ENCODE measurements around the gene IER2. TPM values are rescaled to one million over a fixed set of nuclear protein-coding genes. Genes with fewer than 3 reads are reported as not detected.
"Not testable (repeated sequence)": the region's sequence is repeated elsewhere in the genome, so short reads cannot be mapped to it uniquely, and the experiment has no call there.

IER2 gene
- total and polyA plus RNA-seq, 12 donors: 19.2 to 54.6 (median 36.0) TPM

- no peak for DNase-seq
- intact Hi-C loops (cut with DNase I): no loop called here
- TF ChIP-seq CTCF (IDR thresholded peaks at IDR 0.05): no peak
- H3K27ac ChIP-seq: peak overlapping the region in 1 of 10 donors; percentile 100
- ATAC-seq: no peak
- no peaks in the 10 kb centered on the region for H3K9me3 ChIP-seq
- H3K27me3 ChIP-seq: no peaks in the 10 kb centered on the region
- peaks cover 0 to 37% (median 15%) of the 10 kb centered on the region in 9 donors for H3K4me1 ChIP-seq
- H3K4me3 ChIP-seq: no peak overlapping the region
- H3K36me3 ChIP-seq: peaks cover 5 to 44% (median 11%) of the 10 kb centered on the region in 9 donors
- 69 to 77% methylated on average over 16 of the region's 16 CpGs for WGBS, 2 donors
Observed at GRCh38 chr19:13146763-13147563, 3.2 kb upstream of the IER2 start.

DNA sequence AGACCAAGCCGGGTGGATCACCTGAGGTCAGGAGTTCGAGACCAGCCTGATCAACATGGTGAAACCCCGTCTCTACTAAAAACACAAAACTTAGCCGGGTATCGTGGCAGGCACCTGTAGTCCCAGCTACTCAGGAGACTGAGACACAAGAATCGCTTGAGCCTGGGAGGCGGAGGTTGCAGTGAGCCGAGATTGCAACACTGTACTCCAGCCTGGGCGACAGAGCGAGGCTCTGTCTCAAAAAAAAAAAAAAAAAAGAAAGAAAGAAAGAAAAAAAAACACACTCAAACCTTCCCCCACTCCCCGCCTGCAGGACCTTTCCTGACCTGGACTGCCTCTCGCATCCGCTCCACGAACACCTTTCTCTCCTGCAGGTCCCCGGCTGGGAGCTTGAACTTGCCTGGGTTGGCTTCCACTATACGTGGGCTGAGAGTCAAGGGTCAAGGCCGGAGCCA lies 1.0 kb upstream of the IER2 start:
- ATAC-seq; intact Hi-C loops (cut with DNase I); H3K27me3 ChIP-seq; H3K9me3 ChIP-seq; DNase-seq: not testable (repeated sequence)
- Histone ChIP-seq H3K4me3 (peak overlapping the region; percentile 64 to 100 (median 92)), H3K4me1 (peaks cover 0 to 26% (median 17%) of the 10 kb centered on the region in 9 donors), H3K27ac (peak overlapping the region in 9 of 10 donors; percentile 91 to 100 (median 98)), H3K36me3 (peaks cover 3 to 32% (median 12%) of the 10 kb centered on the region in 9 donors)
- WGBS, 2 donors: 41 to 50% methylated on average over 17 of the region's 17 CpGs

DNA sequence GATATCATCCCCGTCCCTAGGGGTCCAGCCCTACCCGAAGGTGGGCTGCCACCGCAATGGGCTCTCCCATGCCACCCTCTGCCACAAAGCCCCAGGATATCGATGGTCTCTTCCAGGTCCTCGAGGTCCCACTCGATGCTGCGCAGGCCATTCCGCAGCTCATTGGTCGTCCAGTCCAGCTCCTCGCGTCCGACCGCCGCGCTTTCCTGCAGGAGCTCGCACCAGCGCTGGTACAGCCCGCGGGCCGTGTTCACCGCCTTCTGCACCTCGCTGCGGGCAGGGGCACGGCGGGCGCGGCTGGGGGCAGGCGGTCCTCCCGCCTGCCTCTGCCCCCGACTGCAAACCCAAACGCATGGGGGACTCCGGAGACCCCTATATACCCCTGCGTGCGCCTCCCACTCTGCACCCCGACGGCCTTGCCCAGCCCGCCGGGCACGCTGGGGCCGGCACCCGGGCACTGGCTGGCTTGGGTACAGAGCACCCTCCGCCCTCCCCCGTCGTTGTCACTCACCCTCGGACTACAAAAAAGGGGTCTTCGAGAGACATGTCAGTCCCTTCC lies 504 bp upstream of the IER2 start:
- no peak for TF ChIP-seq CTCF (IDR thresholded peaks at IDR 0.05)
- Histone ChIP-seq H3K27me3 (no peaks in the 10 kb centered on the region), H3K36me3 (peaks cover 0 to 29% (median 6%) of the 10 kb centered on the region in 9 donors), H3K27ac (peak overlapping the region; percentile 91 to 100 (median 98)), H3K4me3 (peak overlapping the region; percentile 64 to 100 (median 92)), H3K4me1 (peaks cover 0 to 26% (median 17%) of the 10 kb centered on the region in 9 donors), H3K9me3 (no peaks in the 10 kb centered on the region)
- ATAC-seq (peak in 3 of 8 donors; percentile 0 to 6 (median 2)), DNase-seq (peak in 1 of 2 donors; percentile 58)
- WGBS, 2 donors: 1% methylated on average over 45 to 46 of the region's 46 CpGs
- intact Hi-C loops (cut with DNase I): loop anchor here in 7 of 10 donors (1.0 to 10.0 kb wide), 13 partner anchors 32 to 698 kb away; partner anchors contain the start of genes LYL1 (in 6 of the 7), TRMT1 (in 4 of the 7), JUNB (in 2 of the 7) and NACC1 (in 2 of the 7)

- peaks cover 0 to 40% (median 31%) of the 10 kb centered on the region in 9 donors for H3K4me1 ChIP-seq
- 0% methylated on average over 33 to 34 of the region's 34 CpGs for WGBS, 2 donors
- peak in 1 of 2 donors; percentile 53 for DNase-seq
Observed at GRCh38 chr19:13150931-13151604, 857 bp downstream of the IER2 start.

More at GRCh38 chr19:13150931-13151604, 857 bp downstream of the IER2 start:
- Histone ChIP-seq H3K4me3 (peak overlapping the region; percentile 64 to 100 (median 92)), H3K27me3 (no peaks in the 10 kb centered on the region), H3K27ac (peak overlapping the region; percentile 91 to 100 (median 98)), H3K36me3 (peaks cover 0 to 17% (median 0%) of the 10 kb centered on the region in 9 donors), H3K9me3 (no peaks in the 10 kb centered on the region)
- intact Hi-C loops (cut with DNase I): loop anchor here in 7 of 10 donors (1.0 to 10.0 kb wide), 14 partner anchors 34 to 696 kb away; partner anchors contain the start of genes LYL1 (in 7 of the 7), TRMT1 (in 4 of the 7), JUNB (in 2 of the 7) and NACC1 (in 2 of the 7)
- ATAC-seq: peak in 3 of 8 donors; percentile 0
- no peak for TF ChIP-seq CTCF (IDR thresholded peaks at IDR 0.05)
